Effector CD4-positive, alpha-beta T cell (primary cell): Measurements from ENCODE around the gene ZXDB.
"Not testable (repeated sequence)": the region's sequence is repeated elsewhere in the genome, so short reads cannot be mapped to it uniquely, and the experiment has no call there.

Experiments
- DNase-seq: peaks from one replicate; pipeline ENCODE4 v3.0.0-alpha.2; 2020
- total RNA-seq: gene quantifications from one replicate; lab custom pipeline; 2026; lab: John Stamatoyannopoulos, UW

Gene ZXDB
- 67.9 reads per million, percentile 75 among the genes with 10 or more reads in this experiment for total RNA-seq

DNA sequence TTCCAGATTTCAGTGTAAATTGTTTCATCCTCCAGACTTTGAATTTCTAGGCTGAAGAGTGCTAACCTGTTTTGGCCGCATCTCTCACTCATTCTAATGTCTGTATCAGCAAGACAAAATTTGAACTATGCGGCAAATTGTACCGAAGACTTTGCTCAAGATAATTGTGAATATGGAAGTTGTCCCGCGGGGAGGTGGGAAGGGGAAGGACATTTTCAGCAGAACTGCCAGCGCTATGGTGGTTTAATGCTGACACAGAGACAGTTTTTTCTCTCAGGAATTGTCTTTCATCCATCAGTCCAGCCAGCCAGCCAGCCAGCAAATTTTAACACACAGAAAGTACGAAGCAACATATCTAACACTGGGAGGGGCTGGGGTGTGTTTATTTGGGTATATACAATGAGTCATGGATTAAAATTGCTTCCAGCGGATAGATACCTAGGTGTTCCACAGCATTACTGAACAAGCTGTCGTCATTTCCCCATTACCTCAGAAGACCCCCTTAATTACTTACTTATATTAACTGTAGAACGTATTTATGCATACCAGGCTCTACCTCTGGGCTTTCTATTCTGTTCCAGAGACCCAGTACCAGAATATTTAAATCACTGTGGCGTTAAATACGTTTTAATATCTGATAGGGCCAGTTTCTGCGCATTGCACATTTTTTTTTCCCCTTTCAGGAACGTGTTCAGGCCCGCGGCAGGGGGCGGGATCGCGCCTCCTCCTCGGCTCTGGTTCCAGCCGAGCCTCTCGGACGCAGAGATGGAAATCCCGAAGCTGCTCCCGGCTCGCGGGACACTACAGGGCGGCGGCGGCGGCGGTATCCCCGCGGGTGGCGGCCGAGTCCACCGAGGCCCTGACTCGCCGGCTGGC lies at the start of gene ZXDB:
Gene ZXDB (plus strand): TSS at position 728 of the 876 bp plus-strand sequence. CDS start 38 bp downstream, at position 766.
- DNase-seq = not testable (repeated sequence)

DNA sequence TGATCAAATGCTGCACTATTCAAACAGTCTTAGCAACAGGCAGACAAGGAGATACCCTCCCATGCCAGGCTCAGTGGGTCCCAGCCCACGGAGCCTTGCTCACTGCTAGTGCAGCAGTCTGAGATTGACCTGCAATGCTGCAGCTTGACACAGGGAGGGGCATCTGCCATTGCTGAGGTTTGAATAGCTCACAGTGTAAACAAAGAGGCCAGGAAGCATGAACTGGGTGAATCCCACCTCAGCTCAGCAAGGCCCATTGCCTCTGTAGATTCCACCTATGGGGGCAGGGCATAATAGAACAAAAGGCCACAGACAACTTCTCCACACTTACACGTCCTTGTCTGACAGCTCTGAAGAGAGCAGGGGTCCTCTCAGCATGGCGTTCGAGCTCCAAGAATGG lies 26.6 kb upstream of the ZXDB start:
- no peak for DNase-seq

- DNase-seq = no peak
Observed at GRCh38 chrX:57573754-57574153, 18.1 kb upstream of the ZXDB start.

- DNase-seq = not testable (repeated sequence)
Observed at GRCh38 chrX:57582948-57583347, 8.9 kb upstream of the ZXDB start.

- DNase-seq = no peak
Observed at GRCh38 chrX:57583477-57583876, 8.3 kb upstream of the ZXDB start.

- DNase-seq = no peak
Observed at GRCh38 chrX:57586360-57586759, 5.5 kb upstream of the ZXDB start.

DNA sequence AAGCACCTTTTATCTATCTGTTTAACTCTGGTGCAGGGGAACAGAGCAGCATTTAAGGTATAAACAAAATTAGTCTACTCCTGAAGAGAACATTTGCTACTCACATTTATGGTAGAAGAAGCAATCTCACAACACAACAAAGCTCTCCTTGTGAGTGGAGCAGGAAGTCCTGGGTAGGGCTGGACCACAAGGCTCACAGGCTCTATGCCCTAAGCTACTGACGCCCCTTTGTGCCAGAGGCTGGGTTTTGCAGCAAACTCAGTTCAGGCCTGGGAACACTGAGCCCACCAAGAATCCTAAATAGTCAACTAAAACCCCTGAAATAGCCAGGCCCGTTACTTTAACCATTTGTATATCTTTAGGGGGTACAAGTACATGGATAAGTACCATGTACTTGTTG lies 4.7 kb upstream of the ZXDB start:
- no peak for DNase-seq

DNA sequence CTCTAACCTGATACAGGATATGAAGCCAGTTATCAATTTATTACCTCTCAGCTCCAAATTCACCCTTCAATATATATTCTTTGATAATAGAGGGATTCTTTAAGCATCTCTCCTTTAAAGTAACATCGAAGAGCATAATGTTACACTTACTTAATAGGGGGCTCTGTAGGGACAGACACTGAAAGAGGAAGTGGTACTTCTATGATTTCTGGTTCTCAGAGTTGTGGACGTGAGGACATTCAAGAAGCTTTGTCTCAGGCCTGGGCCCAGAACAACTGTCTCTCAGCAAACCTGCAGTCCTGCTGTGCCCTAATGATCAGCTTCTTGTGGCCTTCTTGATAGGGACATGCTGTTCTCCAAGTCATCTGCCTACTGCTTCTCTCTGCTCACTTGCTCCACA lies 4.2 kb upstream of the ZXDB start:
- no peak for DNase-seq

- DNase-seq = not testable (repeated sequence)
Observed at GRCh38 chrX:57592160-57592893, 516 bp downstream of the ZXDB start.

DNA sequence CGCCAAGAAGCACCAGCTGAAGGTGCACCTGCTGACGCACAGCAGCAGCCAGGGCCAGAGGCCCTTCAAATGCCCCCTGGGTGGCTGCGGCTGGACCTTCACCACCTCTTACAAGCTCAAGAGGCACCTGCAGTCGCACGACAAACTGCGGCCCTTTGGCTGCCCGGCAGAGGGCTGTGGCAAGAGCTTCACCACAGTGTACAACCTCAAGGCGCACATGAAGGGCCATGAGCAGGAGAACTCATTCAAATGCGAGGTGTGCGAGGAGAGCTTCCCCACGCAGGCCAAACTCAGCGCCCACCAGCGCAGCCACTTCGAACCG lies 1.0 kb downstream of the ZXDB start:
- DNase-seq = not testable (repeated sequence)

DNA sequence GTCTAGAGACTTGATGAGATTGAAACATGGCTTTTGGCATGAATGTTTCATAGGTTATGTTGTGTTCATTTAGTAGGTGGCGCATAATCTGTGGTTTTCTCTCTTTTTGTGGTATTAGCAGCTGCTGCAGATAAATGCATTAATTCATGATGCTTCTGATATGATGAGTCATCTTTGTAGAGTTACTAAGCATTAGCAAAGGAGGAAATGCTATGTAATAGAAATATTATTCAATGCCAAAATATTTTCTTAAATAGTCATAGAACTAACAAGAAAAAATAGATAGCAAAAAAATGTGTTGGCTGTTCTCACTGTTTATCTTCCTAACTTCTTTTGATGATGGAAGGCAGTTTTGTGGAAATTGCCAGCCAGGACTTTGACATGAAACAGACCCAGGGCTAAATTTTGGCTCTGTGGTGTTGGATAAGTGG lies 3.6 kb downstream of the ZXDB start:
- no peak for DNase-seq

- DNase-seq = no peak
Observed at GRCh38 chrX:57596109-57596508, 4.3 kb downstream of the ZXDB start.

- DNase-seq = no peak
Observed at GRCh38 chrX:57596516-57596915, 4.7 kb downstream of the ZXDB start.

DNA sequence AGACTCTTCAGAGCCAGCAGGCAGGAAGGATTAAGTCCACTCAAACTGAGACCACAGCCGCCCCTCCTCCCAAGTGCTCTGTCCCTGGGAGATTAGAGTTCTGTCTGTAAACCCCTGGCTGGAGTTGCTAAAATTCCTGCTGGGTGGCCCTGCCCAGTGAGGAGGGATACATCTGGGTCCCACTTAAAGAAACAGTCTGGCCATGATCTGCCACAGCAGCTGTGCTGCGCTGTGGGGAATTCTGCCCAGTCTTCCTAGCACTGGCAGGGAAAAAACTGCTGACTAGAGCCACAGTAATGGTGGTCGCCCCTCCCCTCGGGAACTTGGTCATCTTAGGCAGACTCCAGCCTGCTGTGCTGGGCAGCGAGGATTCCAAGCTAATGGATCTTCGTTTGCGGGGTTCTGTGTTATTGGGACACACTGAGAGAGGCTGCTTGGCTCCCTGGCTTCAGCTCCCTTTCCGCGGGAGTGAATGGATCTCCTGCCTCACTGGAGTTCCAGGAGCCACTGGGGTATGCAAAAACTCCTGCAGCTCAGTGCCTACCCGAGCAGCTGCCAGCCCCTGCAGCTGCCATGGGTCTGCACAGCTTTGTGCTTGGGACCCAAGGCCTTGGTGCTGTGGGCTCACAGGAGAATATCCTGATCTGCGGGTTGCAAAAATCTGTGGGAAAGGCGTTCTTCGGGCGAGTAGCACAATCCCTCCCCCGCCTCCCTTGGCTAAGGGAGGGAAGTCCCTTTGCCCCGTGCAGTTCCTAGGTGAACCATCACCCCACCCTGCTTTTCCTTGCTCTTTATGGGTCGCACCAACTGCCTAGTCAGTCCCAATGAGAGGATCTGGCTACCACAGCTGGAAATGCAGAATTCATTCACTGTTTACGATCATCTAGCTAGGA lies 15.7 kb downstream of the ZXDB start:
- no peak for DNase-seq

DNA sequence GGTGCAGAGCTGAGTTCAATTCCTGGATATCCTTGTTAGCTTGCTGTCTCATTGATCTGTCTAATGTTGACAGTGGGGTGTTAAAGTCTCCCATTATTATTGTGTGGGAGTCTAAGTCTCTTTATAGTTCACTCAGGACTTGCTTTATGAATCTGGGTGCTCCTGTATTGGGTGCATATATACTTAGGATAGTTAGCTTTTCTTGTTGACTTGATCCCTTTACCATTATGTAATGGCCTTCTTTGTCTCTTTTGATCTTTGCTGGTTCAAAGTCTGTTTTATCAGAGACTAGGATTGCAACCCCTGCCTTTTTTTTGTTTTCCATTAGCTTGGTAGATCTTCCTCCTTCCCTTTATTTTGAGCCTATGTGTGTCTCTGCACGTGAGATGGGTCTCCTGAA lies 21.5 kb downstream of the ZXDB start:
- DNase-seq = not testable (repeated sequence)

DNA sequence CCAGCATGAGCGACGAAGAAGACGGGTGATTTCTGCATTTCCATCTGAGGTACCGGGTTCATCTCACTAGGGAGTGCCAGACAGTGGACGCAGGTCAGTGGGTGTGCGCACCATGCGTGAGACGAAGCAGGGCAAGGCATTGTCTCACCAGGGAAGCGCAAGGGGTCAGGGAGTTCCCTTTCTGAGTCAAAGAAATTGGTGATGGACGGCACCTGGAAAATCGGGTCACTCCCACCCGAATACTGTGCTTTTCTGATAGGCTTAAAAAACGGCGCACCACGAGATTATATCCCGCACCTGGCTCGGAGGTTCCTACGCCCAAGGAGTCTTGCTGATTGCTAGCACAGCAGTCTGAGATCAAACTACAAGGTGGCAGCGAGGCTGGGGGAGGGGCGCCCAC lies 37.6 kb downstream of the ZXDB start:
- not testable (repeated sequence) for DNase-seq

GRCh38 chrX:57640674-57641016 lies 48.8 kb downstream of the ZXDB start:
- DNase-seq = no peak

- no peak for DNase-seq
Observed at GRCh38 chrX:57641338-57641737, 49.5 kb downstream of the ZXDB start.

DNA sequence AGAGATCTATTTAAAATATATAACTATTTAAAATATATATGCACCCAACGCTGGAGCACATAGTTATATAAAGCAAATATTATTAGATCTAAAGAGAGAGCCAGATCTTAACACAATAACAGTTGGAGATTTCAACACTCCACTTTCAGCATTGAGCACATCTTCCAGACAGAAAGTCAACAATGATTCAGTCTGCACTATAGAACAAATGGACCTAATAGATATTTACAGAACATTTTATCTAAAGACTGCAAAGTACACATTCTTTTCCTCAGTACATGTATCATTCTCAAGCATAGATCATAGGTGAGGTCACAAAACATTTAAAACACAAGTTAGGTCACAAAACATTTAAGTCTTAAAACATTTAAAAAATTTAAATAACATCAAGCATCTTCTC lies 51.9 kb downstream of the ZXDB start:
- DNase-seq = no peak

- no peak for DNase-seq
Observed at GRCh38 chrX:57647020-57647419, 55.2 kb downstream of the ZXDB start.
